ENCODE measurements around the gene KCNJ13.

The KCNJ13 gene

DNA sequence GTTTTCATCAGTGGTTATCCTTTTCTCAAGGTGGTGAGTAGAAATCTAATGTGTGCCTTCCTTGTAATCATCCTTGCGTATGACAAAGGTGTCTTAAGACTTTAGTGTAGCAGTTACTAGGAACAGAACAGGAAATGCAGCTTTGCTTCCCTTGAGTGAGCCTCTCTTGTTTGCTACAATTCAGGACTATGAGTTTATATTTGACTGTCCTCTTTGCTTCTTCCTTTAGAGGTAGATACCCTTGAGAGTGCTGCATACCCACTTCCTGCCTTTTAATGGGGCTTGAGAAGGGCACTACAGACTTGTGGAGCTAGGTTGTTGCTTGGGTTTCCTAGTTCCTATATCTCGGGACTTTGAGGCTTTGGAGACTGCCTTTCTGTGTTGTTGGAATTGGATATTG is 3.8 kb downstream of the KCNJ13 start:
- TF ChIP-seq, protein P1, sequence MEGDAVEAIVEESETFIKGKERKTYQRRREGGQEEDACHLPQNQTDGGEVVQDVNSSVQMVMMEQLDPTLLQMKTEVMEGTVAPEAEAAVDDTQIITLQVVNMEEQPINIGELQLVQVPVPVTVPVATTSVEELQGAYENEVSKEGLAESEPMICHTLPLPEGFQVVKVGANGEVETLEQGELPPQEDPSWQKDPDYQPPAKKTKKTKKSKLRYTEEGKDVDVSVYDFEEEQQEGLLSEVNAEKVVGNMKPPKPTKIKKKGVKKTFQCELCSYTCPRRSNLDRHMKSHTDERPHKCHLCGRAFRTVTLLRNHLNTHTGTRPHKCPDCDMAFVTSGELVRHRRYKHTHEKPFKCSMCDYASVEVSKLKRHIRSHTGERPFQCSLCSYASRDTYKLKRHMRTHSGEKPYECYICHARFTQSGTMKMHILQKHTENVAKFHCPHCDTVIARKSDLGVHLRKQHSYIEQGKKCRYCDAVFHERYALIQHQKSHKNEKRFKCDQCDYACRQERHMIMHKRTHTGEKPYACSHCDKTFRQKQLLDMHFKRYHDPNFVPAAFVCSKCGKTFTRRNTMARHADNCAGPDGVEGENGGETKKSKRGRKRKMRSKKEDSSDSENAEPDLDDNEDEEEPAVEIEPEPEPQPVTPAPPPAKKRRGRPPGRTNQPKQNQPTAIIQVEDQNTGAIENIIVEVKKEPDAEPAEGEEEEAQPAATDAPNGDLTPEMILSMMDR (IDR thresholded peaks at IDR 0.05; ENCODE audit: borderline replicate concordance, insufficient read depth, low read depth, low read length), result no peak
- H3K4me3 ChIP-seq (ENCODE audit: low read depth, low read length), result no peak overlapping the region

DNA sequence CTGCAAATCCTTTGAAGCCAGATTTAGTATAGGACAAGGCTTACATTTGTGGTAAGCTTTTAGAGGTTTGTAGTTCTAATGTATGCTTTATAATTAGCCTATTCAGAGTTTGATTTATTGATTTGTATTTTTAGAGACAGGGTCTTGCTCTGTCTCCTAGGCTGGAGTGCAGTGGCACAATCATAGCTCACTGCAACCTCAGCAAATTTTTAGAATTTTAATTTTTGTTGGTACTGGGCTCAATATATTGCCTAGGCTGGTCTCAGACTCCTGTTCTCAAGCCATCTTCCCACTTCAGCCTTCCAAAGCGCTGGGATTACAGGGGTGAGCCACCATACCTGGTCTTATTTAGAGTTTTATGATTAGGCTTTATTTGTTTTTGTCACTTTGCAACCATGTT is 4.5 kb downstream of the KCNJ13 start:
- TF ChIP-seq, protein P1 (IDR thresholded peaks at IDR 0.05; ENCODE audit: borderline replicate concordance, insufficient read depth, low read depth, low read length), result no peak
- no peak overlapping the region for H3K4me3 ChIP-seq (ENCODE audit: low read depth, low read length)

DNA sequence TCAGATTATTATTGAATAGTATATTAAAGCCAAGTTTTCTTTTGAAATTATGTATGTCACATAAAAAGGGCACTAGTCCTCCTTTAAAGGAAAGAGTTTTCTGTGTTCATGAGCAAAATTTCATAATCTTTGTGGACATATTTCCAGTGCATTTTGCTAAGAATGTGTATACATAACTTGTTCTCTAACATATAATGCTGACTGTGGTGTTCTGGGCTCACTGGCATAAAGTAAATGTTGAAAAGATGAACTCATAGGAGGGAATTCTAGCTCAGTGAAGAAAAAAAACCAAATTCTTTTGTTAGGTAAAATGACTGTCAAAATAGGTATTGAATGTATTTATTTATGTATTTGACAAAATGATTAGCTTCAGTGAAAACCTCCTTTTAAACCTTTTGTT is 6.2 kb downstream of the KCNJ13 start:
- TF ChIP-seq, protein P1 (IDR thresholded peaks at IDR 0.05; ENCODE audit: borderline replicate concordance, insufficient read depth, low read depth, low read length), result no peak

DNA sequence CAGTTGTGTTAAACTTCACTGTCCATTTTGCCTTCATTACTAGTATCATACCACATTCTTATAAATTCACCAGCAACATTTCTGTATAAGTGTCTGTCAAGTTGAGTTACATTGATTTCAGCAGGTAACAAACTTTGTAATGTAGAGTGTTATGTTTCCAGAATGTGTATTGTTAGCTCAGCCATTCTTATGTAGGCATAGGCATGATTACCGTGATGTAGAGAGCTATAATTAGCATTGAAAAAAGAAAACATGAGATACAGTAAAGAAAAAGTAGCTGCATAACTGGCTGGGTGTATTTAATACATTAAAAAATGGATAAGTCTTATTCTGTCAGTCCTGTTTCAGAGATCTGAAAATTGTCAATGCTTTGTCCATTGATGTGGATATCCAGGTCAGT is 8.5 kb downstream of the KCNJ13 start:
- TF ChIP-seq, protein P1 (IDR thresholded peaks at IDR 0.05; ENCODE audit: borderline replicate concordance, insufficient read depth, low read depth, low read length), result no peak

More for the DNA sequence above, 6.2 kb downstream of the KCNJ13 start:
- H3K4me3 ChIP-seq (ENCODE audit: low read depth, low read length), result no peak overlapping the region

DNA sequence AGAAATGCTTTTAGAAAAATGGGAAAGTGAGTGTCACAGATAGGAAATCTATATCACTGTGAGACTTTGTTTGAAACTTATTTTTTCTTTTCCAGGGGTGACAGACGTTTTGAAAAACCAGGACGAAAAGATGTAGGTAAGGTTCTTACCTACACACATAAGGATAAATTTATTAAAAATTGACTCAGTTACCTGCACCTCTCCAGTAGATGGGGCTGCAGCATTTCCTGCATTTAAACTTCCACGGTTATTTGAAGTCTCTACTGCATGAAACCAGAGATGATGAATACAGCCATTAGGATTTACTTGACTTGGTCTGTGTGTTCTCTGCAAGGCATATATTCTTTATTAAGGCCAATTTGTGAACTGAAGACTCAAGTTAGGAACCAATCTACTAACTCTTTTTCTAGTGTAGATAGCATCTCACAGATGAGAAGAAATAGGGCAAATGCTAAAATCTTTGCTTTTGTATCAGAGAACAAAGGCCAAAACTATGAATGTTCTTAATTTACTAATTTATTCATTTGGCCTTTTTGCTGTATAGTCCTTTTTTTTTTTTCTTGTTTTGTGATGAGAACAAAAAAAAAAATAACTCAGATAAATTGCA is 15.0 kb downstream of the KCNJ13 start:
- TF ChIP-seq, protein P1 (IDR thresholded peaks at IDR 0.05; ENCODE audit: borderline replicate concordance, insufficient read depth, low read depth, low read length), result peak; percentile 55; the same call in 1 of the 2 replicates
- no peak overlapping the region for H3K4me3 ChIP-seq (ENCODE audit: low read depth, low read length)

More for the DNA sequence above, 8.5 kb downstream of the KCNJ13 start:
- H3K4me3 ChIP-seq (ENCODE audit: low read depth, low read length), result no peak overlapping the region

DNA sequence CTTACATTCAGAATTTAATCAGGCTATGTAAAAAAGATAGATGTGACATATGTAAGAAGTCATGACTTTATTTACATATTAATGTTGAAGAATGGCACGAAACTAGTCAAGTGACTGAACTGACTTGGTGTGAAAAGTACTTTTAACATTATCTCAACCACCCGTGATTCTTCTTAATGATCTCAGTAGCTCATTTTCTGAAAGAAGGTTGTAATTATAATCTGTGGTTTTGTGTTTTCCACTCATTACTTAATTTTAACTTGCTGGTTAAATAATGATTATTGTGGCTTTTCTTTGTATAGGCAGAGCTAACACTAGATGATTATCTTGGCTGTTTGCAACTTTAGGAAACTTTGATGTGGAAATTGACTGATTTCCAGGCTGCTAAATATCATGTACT is 18.5 kb downstream of the KCNJ13 start:
- no peak overlapping the region for H3K4me3 ChIP-seq (ENCODE audit: low read depth, low read length)
- TF ChIP-seq, protein P1 (IDR thresholded peaks at IDR 0.05; ENCODE audit: borderline replicate concordance, insufficient read depth, low read depth, low read length), result no peak

DNA sequence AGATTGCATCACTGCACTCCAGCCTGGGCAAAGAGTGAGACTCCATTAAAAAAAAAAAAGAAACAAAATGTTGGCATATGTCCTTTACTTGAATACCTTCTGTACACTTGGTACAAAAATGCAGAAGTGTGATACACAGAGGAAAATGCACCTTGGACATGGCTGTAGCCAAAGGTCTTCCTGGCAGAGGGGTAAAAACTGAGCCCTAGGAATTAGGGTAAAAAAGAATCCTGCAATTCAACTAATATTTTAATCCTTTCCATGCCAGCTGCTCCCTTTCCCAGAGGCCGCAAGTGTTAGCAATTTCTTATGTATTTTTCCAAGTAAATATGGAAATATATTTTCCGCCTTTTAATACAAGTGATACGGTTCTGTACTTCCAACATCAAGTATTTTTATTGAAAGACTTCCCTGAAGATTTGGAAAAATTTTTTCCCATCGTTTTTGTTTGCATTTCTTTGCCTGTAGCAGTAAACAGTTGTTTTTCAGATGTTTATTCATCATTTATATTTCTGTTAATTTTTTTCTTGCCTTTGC is 26.2 kb downstream of the KCNJ13 start:
- H3K4me3 ChIP-seq (ENCODE audit: low read depth, low read length), result no peak overlapping the region
- TF ChIP-seq, protein P1 (IDR thresholded peaks at IDR 0.05; ENCODE audit: borderline replicate concordance, insufficient read depth, low read depth, low read length), result no peak

Measured in GM12875 (cell line).